T-cell (primary cell): ENCODE data around the gene NEIL1. TPM values are rescaled to one million over a fixed set of nuclear protein-coding genes. Genes with fewer than 3 reads are reported as not detected.
A peak's percentile ranks its signal among the peaks of the same experiment; 100 is the strongest.
"Not testable (repeated sequence)": the region's sequence is repeated elsewhere in the genome, so short reads cannot be mapped to it uniquely, and the experiment has no call there.

Experiments
- ATAC-seq, 4 experiments: fragments of 200-7000 bp in 3 of 4; fragments of 150-1000 bp in 1 of 4; cut with Tn5 transposase; replicated peaks in 1 of 4; 1 replicate in 3 of 4; 2 replicates in 1 of 4; pipeline ENCODE4 v1.10.0; 2021; ENCODE audit warnings: moderate library complexity in 3 of 4, mild to moderate bottlenecking in 2 of 4, moderate number of reproducible peaks in 1 of 4
- CTCF ChIA-PET, 2 donors: fragments of 300-600 bp; sonication (Branson Sonifier 250); formaldehyde crosslinking; loops; one replicate each; lab custom pipeline; 2022; ENCODE audit warnings: antibody characterized with exemption in 2 of 2; lab: Charles Lee
- POLR2A ChIA-PET, 2 donors: fragments of 300-600 bp; sonication (Branson Sonifier 250); formaldehyde crosslinking; loops; one replicate each; lab custom pipeline; 2022; ENCODE audit warnings: antibody characterized with exemption in 2 of 2; lab: Charles Lee
- DNase-seq, 35 experiments: peaks; one replicate each; pipeline versions ENCODE4 v3.0.0 to v3.0.0-alpha.2; 2013 to 2023
- H3K27ac ChIP-seq: one replicate; pipeline ENCODE4 v1.5.1; 2013; ENCODE audit warnings: low read length
- H3K27me3 ChIP-seq, 2 experiments: replicated peaks in 1 of 2; 1 replicate in 1 of 2; 2 replicates in 1 of 2; pipeline versions ENCODE4 v1.6.1 to v1.7.0; 2013; ENCODE audit warnings: low read length in 1 of 2, mixed read lengths in 1 of 2; ENCODE audit not compliant: control insufficient read depth in 2 of 2, insufficient read depth in 2 of 2; ENCODE audit errors: extremely low read depth in 1 of 2
- H3K36me3 ChIP-seq, 2 donors: 1 replicate in 1 of 2; 2 replicates in 1 of 2; pipeline versions ENCODE4 v1.6.1 to v1.7.0; 2013; ENCODE audit warnings: low read length in 1 of 2; ENCODE audit not compliant: control insufficient read depth in 2 of 2, insufficient read depth in 1 of 2; ENCODE audit errors: extremely low read depth in 1 of 2
- H3K4me1 ChIP-seq, 2 experiments: 1 replicate in 1 of 2; 2 replicates in 1 of 2; pipeline versions ENCODE4 v1.6.1 to v1.7.0; 2013; ENCODE audit warnings: low read length in 2 of 2, mixed read lengths in 1 of 2; ENCODE audit not compliant: insufficient read depth in 2 of 2, control insufficient read depth in 1 of 2; ENCODE audit errors: extremely low read depth in 1 of 2
- H3K4me3 ChIP-seq, 2 donors: 1 replicate in 1 of 2; 2 replicates in 1 of 2; pipeline versions ENCODE4 v1.5.1 to v1.7.0; 2013; ENCODE audit warnings: mild to moderate bottlenecking in 2 of 2, low read length in 1 of 2, moderate library complexity in 1 of 2; ENCODE audit not compliant: control insufficient read depth in 1 of 2; ENCODE audit errors: extremely low read depth in 1 of 2
- H3K9me3 ChIP-seq: 2 replicates; pipeline ENCODE4 v1.7.0; 2013
- H3K27ac Mint-ChIP-seq, 2 donors: one replicate each; pipeline ENCODE4 v1.8.0; 2020 to 2021; ENCODE audit warnings: mild to moderate bottlenecking in 2 of 2, mixed read lengths in 2 of 2
- H3K27me3 Mint-ChIP-seq, 2 donors: one replicate each; pipeline ENCODE4 v1.8.0; 2021 to 2022; ENCODE audit warnings: mixed read lengths in 2 of 2
- H3K36me3 Mint-ChIP-seq: one replicate; pipeline ENCODE4 v1.8.0; 2021; ENCODE audit warnings: mixed read lengths
- H3K4me1 Mint-ChIP-seq, 3 donors: one replicate each; pipeline ENCODE4 v1.8.0; 2020 to 2022; ENCODE audit warnings: mixed read lengths in 3 of 3, mild to moderate bottlenecking in 1 of 3
- H3K4me3 Mint-ChIP-seq, 3 donors: one replicate each; pipeline ENCODE4 v1.8.0; 2020 to 2022; ENCODE audit warnings: mild to moderate bottlenecking in 3 of 3, mixed read lengths in 3 of 3, moderate library complexity in 3 of 3
- H3K9me3 Mint-ChIP-seq, 3 donors: one replicate each; pipeline ENCODE4 v1.8.0; 2020 to 2022; ENCODE audit warnings: mixed read lengths in 3 of 3
- WGBS: methylation state at CpG from one replicate; pipeline ENCODE4 v1.1.5; 2013; ENCODE audit warnings: missing lambda C conversion rate; ENCODE audit not compliant: insufficient coverage; 5-methylcytosine and 5-hydroxymethylcytosine counted together
- total RNA-seq, 35 experiments: library from RNA in 6 of 35; stranded (reverse) in 6 of 35; fragments of 120-200 nt in 1 of 35; gene quantifications; one replicate each; pipeline versions ENCODE4 v1.2.1 to v1.2.4 and lab custom pipeline; 2013 to 2026

NEIL1 gene
- total RNA-seq, 5 donors from 2014 or later (not counting 1 experiment from before 2014, with no cell fraction given): 11.9 to 35.0 (median 15.1) TPM

DNA sequence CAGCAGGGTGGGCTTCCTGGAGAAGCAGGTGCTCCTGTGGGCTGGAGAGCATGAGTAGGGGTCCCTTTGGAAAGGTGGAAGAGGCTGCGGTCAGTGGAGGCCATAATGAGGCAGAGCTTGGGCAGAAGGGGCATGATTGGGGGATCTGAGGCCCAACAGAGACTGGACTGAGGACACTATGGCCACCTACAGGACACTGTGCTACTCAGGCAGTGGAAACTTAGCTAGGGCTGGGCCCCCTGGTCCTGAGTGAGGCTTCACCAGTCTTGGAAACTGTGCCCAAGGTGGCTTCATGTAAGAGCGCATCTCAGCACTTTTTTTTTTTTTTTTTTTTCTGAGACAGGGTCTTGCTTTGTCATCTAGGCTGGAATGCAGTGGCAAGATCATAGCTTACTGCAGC is 17.3 kb upstream of the NEIL1 start:
- ATAC-seq (no peak), DNase-seq (no peak)
- no peak overlapping the region for H3K27ac ChIP-seq
- Mint-ChIP-seq H3K9me3 (no peaks in the 10 kb centered on the region), H3K27ac (no peak overlapping the region), H3K4me1 (no peaks in the 10 kb centered on the region), H3K4me3 (no peak overlapping the region), H3K27me3 (peaks cover 5% of the 10 kb centered on the region in 2 donors), H3K36me3 (no peaks in the 10 kb centered on the region)
- WGBS: 100% methylated on average over 2 of the region's 2 CpGs
- CTCF ChIA-PET: interaction anchor here in 1 of 2 donors (0.6 kb wide), 1 partner anchor 474 kb away, joined by 6 read pairs; no protein-coding TSS in a partner anchor
- no peaks in the 10 kb centered on the region for H3K4me1 ChIP-seq
- no peak overlapping the region for H3K4me3 ChIP-seq
- H3K27me3 ChIP-seq: peaks cover 0 to 4% of the 10 kb centered on the region in 2 experiments
- no peaks in the 10 kb centered on the region for H3K36me3 ChIP-seq
- no peaks in the 10 kb centered on the region for H3K9me3 ChIP-seq
- POLR2A ChIA-PET: no interaction called here

DNA sequence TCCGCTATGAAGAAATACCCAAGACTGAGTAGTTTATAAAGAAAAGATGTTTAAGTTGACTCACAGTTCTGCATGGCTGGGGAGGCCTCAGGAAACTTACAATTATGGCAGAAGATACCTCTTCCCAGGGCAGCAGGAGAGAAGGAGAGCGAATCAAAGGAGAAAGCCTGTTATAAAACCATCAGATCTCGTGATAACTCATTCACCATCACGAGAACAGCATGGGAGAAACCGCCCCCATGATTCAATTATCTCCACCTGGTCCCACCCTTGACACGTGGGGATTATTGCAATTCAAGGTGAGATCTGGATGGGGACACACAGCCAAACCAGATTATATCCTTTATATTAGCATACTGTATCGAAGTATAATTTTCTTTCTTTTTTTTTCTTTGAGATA is 14.7 kb upstream of the NEIL1 start:
- H3K4me3 Mint-ChIP-seq, H3K9me3 Mint-ChIP-seq, POLR2A ChIA-PET: not testable (repeated sequence)

DNA sequence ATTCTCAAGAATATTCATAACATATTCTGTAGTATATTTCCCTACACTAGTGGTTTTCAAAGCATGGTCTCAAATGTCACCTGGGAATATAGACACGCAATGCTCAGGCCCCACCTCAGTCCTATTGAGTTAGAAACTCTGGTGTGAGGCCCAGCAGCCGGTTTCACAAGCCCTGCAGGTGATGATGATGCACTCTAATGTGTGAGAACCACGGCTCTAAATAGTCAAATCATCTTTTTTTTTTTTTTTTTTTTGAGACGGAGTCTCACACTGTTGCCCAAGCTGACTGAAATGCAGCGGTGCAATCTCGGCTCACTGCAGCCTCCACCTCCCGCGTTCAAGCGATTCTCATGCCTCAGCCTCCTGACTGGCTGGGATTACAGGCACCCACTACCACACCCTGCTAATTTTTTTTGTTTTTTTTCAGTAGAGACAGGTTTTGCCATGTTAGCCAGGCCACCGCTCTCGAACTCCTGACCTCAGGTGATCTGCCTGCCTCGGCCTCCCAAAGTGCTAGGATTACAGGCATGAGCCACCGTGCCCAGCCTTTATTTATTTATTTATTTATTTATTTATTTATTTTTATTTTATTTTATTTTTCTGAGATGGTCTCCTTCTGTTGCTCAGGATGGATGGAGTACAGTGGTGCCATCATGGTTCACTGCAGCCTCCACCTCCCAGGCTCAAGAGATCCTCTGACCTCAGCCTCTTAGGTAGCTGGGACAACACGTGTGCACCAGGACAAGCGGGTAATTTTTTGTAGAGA is 13.0 kb upstream of the NEIL1 start:
- WGBS: 79% methylated on average over 8 of the region's 15 CpGs
- H3K9me3 ChIP-seq, H3K9me3 Mint-ChIP-seq, H3K27ac ChIP-seq, ATAC-seq, H3K27me3 Mint-ChIP-seq, H3K4me3 ChIP-seq, H3K36me3 Mint-ChIP-seq, H3K36me3 ChIP-seq, H3K27ac Mint-ChIP-seq, H3K27me3 ChIP-seq: not testable (repeated sequence)
- CTCF ChIA-PET: interaction anchor here in 1 of 2 donors (0.7 kb wide), 2 partner anchors 26 to 339 kb away, joined by 3 read pairs; no protein-coding TSS in a partner anchor
- peaks cover 2 to 12% of the 10 kb centered on the region in 2 experiments for H3K4me1 ChIP-seq
- DNase-seq: peak in 3 of 35 experiments; percentile 19 to 32 (median 29)
- H3K4me1 Mint-ChIP-seq: peaks cover 19 to 25% (median 21%) of the 10 kb centered on the region in 3 donors
- H3K4me3 Mint-ChIP-seq: peak overlapping the region in 1 of 3 donors; percentile 90
- POLR2A ChIA-PET: interaction anchor here in 1 of 2 donors (0.6 to 0.8 kb wide), 2 partner anchors 63 to 462 kb away, joined by 3 to 5 read pairs; no protein-coding TSS in a partner anchor

More for the DNA sequence above, 14.7 kb upstream of the NEIL1 start:
- H3K27ac Mint-ChIP-seq, H3K27ac ChIP-seq, H3K27me3 Mint-ChIP-seq, H3K9me3 ChIP-seq, H3K36me3 Mint-ChIP-seq, H3K4me3 ChIP-seq, CTCF ChIA-PET, DNase-seq, H3K27me3 ChIP-seq, ATAC-seq, H3K36me3 ChIP-seq: not testable (repeated sequence)
- 93% methylated on average over 2 of the region's 7 CpGs for WGBS
- peaks cover 2 to 11% of the 10 kb centered on the region in 2 experiments for H3K4me1 ChIP-seq
- H3K4me1 Mint-ChIP-seq: peaks cover 18 to 20% (median 19%) of the 10 kb centered on the region in 3 donors

DNA sequence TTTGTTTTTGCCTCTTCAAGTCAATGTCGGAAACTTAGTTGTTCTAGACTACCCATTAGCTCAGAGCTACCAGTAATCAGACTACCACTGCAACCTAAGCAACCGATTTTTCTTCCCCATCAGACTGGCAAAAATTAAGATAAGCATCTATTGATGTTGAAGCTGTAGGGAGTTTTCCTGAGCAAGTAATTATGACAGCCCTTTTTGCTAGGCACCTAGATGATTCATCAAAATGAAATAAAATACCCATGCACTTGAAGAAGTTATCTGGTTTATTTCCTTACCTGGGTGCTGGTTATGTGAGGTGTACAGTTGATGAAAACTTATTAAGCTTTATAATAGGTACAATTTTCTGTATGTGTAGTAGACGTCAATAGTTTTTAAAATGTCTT is 11.5 kb upstream of the NEIL1 start:
- POLR2A ChIA-PET: interaction anchor here in 1 of 2 donors (0.6 to 0.7 kb wide), 2 partner anchors 40 to 441 kb away, joined by 3 to 4 read pairs; no protein-coding TSS in a partner anchor
- Mint-ChIP-seq H3K36me3 (peaks cover 4% of the 10 kb centered on the region), H3K4me1 (peaks cover 19 to 25% (median 21%) of the 10 kb centered on the region in 3 donors), H3K4me3 (peak overlapping the region; percentile 90 to 92 (median 91)), H3K27me3 (peaks cover 0 to 2% of the 10 kb centered on the region in 2 donors), H3K27ac (peak overlapping the region; percentile 85 to 90), H3K9me3 (no peaks in the 10 kb centered on the region)
- H3K4me3 ChIP-seq: peak overlapping the region; percentile 72
- ATAC-seq: no peak
- no CpG with 5 or more reads among the region's 3 CpGs for WGBS
- peaks cover 2 to 3% of the 10 kb centered on the region in 2 donors for H3K36me3 ChIP-seq
- peaks cover 2 to 12% of the 10 kb centered on the region in 2 experiments for H3K4me1 ChIP-seq
- no peaks in the 10 kb centered on the region for H3K9me3 ChIP-seq
- DNase-seq: no peak
- CTCF ChIA-PET: interaction anchor here in 1 of 2 donors (1.1 kb wide), 1 partner anchor 33 kb away, joined by 3 read pairs; no protein-coding TSS in a partner anchor
- no peaks in the 10 kb centered on the region for H3K27me3 ChIP-seq
- peak overlapping the region; percentile 37 for H3K27ac ChIP-seq

DNA sequence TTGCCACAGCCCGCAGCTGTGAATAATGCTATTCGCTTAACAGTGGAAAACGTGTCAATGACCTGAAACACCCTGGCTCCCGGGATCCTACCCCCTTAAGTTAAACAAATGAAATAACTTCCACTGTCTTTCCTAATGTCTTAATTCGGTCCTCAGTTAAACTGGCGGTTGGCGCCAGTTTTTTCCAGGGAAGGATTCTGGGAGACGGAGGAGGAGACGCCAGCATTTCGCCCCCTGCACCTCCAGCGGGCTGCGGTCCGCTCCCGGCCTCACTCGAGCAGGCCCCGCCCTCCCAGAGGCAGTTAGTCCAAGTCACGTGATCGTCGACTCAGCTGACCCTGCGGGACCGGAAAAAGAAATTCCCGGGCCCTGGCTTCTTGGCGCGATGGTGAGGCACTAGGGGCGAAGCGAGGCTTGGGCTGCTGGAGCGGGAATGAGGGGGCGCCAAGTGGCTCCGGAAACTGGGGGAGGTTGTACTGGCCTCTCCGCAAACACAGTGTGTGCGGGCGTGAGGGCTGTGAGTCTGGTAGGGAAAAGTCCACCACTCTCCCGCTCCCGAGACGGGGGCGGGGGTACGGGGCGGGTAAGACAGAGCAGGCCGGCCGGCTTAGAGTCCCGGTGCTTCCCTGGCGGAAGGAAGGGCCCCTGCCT is 11.0 kb upstream of the NEIL1 start, which contains the start of gene COMMD4:
Gene COMMD4, plus strand, starts transcription at position 359 of the 651 bp plus-strand sequence. Its CDS starts 27 bp downstream, at position 386.
- ChIA-PET POLR2A (interaction anchor here in 1 of 2 donors (0.6 to 0.7 kb wide), 2 partner anchors 39 to 442 kb away, joined by 3 to 4 read pairs; no protein-coding TSS in a partner anchor), CTCF (interaction anchor here in 1 of 2 donors (0.5 to 1.1 kb wide), 2 partner anchors 32 to 1615 kb away, joined by 3 read pairs; no protein-coding TSS in a partner anchor)
- DNase-seq: peak in 34 of 35 experiments; percentile 15 to 77 (median 41)
- peak within 1 kb of the TSS; percentile 85 to 90 for H3K27ac Mint-ChIP-seq
- peaks cover 19 to 25% (median 21%) of the 10 kb centered on the region in 3 donors for H3K4me1 Mint-ChIP-seq
- no peaks in the 10 kb centered on the region for H3K9me3 Mint-ChIP-seq
- Histone ChIP-seq H3K9me3 (no peaks in the 10 kb centered on the region), H3K27me3 (no peaks in the 10 kb centered on the region), H3K4me3 (peak within 1 kb of the TSS; percentile 72), H3K27ac (peak within 1 kb of the TSS; percentile 37), H3K4me1 (peaks cover 2 to 12% of the 10 kb centered on the region in 2 experiments), H3K36me3 (peaks cover 3 to 5% of the 10 kb centered on the region in 2 donors)
- H3K36me3 Mint-ChIP-seq: peaks cover 4% of the 10 kb centered on the region
- H3K4me3 Mint-ChIP-seq: peak within 1 kb of the TSS; percentile 90 to 92 (median 91)
- WGBS: under 1% methylated on average over 39 of the region's 42 CpGs
- peak; percentile 67 to 83 (median 79) for ATAC-seq
- H3K27me3 Mint-ChIP-seq: peaks cover 0 to 2% of the 10 kb centered on the region in 2 donors
